BLaER1 (cell line): ENCODE measurements around the gene GCHFR.

Experiments
- H3K27ac ChIP-seq: shearing (Covaris generic); formaldehyde crosslinking; 2 replicates; pipeline ENCODE4 v1.8.1; 2022
- H3K27me3 ChIP-seq: shearing (Covaris generic); formaldehyde crosslinking; 2 replicates; pipeline ENCODE4 v1.8.1; 2022
- H3K36me3 ChIP-seq: shearing (Covaris generic); formaldehyde crosslinking; 2 replicates; pipeline ENCODE4 v1.8.1; 2022
- H3K4me1 ChIP-seq: shearing (Covaris generic); formaldehyde crosslinking; 2 replicates; pipeline ENCODE4 v1.8.1; 2022
- H3K4me2 ChIP-seq: shearing (Covaris generic); formaldehyde crosslinking; 2 replicates; pipeline ENCODE4 v1.8.1; 2022
- H3K4me3 ChIP-seq: shearing (Covaris generic); formaldehyde crosslinking; 2 replicates; pipeline ENCODE4 v1.8.1; 2022
- H3K9ac ChIP-seq: shearing (Covaris generic); formaldehyde crosslinking; 2 replicates; pipeline ENCODE4 v1.8.1; 2022
- H3K9me3 ChIP-seq: shearing (Covaris generic); formaldehyde crosslinking; 2 replicates; pipeline ENCODE4 v1.8.1; 2022
- H4K20me1 ChIP-seq: shearing (Covaris generic); formaldehyde crosslinking; 2 replicates; pipeline ENCODE4 v1.8.1; 2022
- Cebpa-rat ChIP-seq: shearing (Covaris generic); IDR thresholded peaks from 2 replicates; pipeline ENCODE4 v1.8.1; 2022

The GCHFR gene

GRCh38 chr15:40772014-40772413 is 8.1 kb downstream of the GCHFR start:
- Histone ChIP-seq H3K9me3 (no peaks in the 10 kb centered on the region), H3K27ac (peak overlapping the region; percentile 95; the same call in 1 of the 2 replicates), H3K9ac (peak overlapping the region; percentile 43; the same call in 1 of the 2 replicates), H3K36me3 (peaks cover 41% of the 10 kb centered on the region), H4K20me1 (peaks cover 53% of the 10 kb centered on the region; the same call in 1 of the 2 replicates), H3K4me3 (no peak overlapping the region), H3K4me1 (peaks cover 90% of the 10 kb centered on the region), H3K27me3 (no peaks in the 10 kb centered on the region), H3K4me2 (peak overlapping the region; percentile 99)
- no peak for TF ChIP-seq Cebpa-rat

- peak overlapping the region; percentile 99 for H3K4me2 ChIP-seq
- no peaks in the 10 kb centered on the region for H3K9me3 ChIP-seq
- H4K20me1 ChIP-seq: peaks cover 40% of the 10 kb centered on the region; the same call in 1 of the 2 replicates
- H3K4me3 ChIP-seq: no peak overlapping the region
- no peaks in the 10 kb centered on the region for H3K27me3 ChIP-seq
- H3K27ac ChIP-seq: peak overlapping the region; percentile 6; the same call in 1 of the 2 replicates
- H3K9ac ChIP-seq: no peak overlapping the region
- peaks cover 55% of the 10 kb centered on the region for H3K36me3 ChIP-seq
- H3K4me1 ChIP-seq: peaks cover 77% of the 10 kb centered on the region
- no peak for TF ChIP-seq Cebpa-rat
These were observed 9.6 kb downstream of the GCHFR start for GRCh38 chr15:40773496-40773895.

- peaks cover 73% of the 10 kb centered on the region for H3K4me1 ChIP-seq
- no peak overlapping the region for H3K4me3 ChIP-seq
- no peak overlapping the region for H3K4me2 ChIP-seq
- H3K36me3 ChIP-seq: peaks cover 59% of the 10 kb centered on the region
- H3K9me3 ChIP-seq: no peaks in the 10 kb centered on the region
- peak overlapping the region; percentile 18; the same call in 1 of the 2 replicates for H3K27ac ChIP-seq
- no peak overlapping the region for H3K9ac ChIP-seq
- peaks cover 38% of the 10 kb centered on the region; the same call in 1 of the 2 replicates for H4K20me1 ChIP-seq
- no peaks in the 10 kb centered on the region for H3K27me3 ChIP-seq
- TF ChIP-seq Cebpa-rat: no peak
These were observed 10.0 kb downstream of the GCHFR start for GRCh38 chr15:40773902-40774301.

GRCh38 chr15:40775007-40775406 is 11.1 kb downstream of the GCHFR start:
- H3K4me1 ChIP-seq: peaks cover 62% of the 10 kb centered on the region
- no peaks in the 10 kb centered on the region for H3K27me3 ChIP-seq
- H4K20me1 ChIP-seq: peaks cover 27% of the 10 kb centered on the region; the same call in 1 of the 2 replicates
- peak overlapping the region; percentile 10; the same call in 1 of the 2 replicates for H3K9ac ChIP-seq
- H3K27ac ChIP-seq: peak overlapping the region; percentile 30; the same call in 1 of the 2 replicates
- TF ChIP-seq Cebpa-rat: no peak
- H3K4me3 ChIP-seq: no peak overlapping the region
- H3K36me3 ChIP-seq: peaks cover 70% of the 10 kb centered on the region
- no peaks in the 10 kb centered on the region for H3K9me3 ChIP-seq
- peak overlapping the region; percentile 51 for H3K4me2 ChIP-seq

- no peaks in the 10 kb centered on the region for H3K27me3 ChIP-seq
- no peaks in the 10 kb centered on the region for H3K9me3 ChIP-seq
- peaks cover 18% of the 10 kb centered on the region; the same call in 1 of the 2 replicates for H4K20me1 ChIP-seq
- H3K4me1 ChIP-seq: peaks cover 53% of the 10 kb centered on the region
- peak overlapping the region; percentile 10; the same call in 1 of the 2 replicates for H3K9ac ChIP-seq
- H3K36me3 ChIP-seq: peaks cover 73% of the 10 kb centered on the region
- H3K4me2 ChIP-seq: peak overlapping the region; percentile 51
- no peak for TF ChIP-seq Cebpa-rat
- peak overlapping the region; percentile 30; the same call in 1 of the 2 replicates for H3K27ac ChIP-seq
- no peak overlapping the region for H3K4me3 ChIP-seq
These were observed 12.1 kb downstream of the GCHFR start for GRCh38 chr15:40775740-40776536.

GRCh38 chr15:40776537-40777141 is 12.8 kb downstream of the GCHFR start:
- peak overlapping the region; percentile 17; the same call in 1 of the 2 replicates for H3K4me2 ChIP-seq
- no peaks in the 10 kb centered on the region for H3K9me3 ChIP-seq

DNA sequence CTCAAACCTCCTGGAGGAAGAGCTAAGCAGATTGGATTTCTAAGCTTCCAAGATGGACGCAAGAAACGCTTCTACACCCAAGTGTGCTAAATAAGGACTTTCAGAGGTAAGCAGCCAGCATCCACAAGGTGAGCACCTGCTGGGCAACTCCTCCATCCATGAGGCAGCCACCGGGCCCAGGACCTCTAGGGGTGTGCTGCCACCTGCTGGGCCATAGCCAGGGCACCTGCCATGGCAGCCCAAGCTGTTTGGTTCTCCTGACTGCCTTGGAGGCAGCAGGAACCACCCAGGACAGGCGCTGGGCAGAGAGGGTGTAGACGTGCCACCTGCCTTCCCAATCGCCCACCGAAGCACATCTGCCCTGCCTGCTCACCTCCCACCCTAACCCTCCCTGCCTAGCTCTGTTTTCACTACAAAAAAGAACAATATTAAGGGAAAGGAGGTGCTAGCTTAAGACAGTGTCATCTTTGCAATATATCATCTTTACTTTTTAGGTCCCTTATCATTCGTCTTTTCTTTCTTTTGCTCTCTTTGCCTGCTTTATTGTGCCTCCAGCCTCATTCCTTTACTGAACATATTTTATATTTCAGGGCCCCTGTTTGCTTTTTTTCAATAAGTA is 18.9 kb downstream of the GCHFR start:
- TF ChIP-seq Cebpa-rat: no peak
- Histone ChIP-seq H4K20me1 (peaks cover 47% of the 10 kb centered on the region), H3K4me2 (no peak overlapping the region), H3K27ac (no peak overlapping the region), H3K9ac (no peak overlapping the region), H3K27me3 (no peaks in the 10 kb centered on the region), H3K4me1 (peaks cover 17% of the 10 kb centered on the region), H3K9me3 (no peaks in the 10 kb centered on the region), H3K36me3 (peaks cover 31% of the 10 kb centered on the region), H3K4me3 (no peak overlapping the region)

More at GRCh38 chr15:40776537-40777141, 12.8 kb downstream of the GCHFR start:
- TF ChIP-seq Cebpa-rat: no peak
- Histone ChIP-seq H3K27ac (no peak overlapping the region), H3K36me3 (peaks cover 73% of the 10 kb centered on the region), H3K4me3 (no peak overlapping the region), H3K27me3 (no peaks in the 10 kb centered on the region), H3K9ac (no peak overlapping the region), H4K20me1 (peaks cover 11% of the 10 kb centered on the region; the same call in 1 of the 2 replicates), H3K4me1 (peaks cover 46% of the 10 kb centered on the region)

DNA sequence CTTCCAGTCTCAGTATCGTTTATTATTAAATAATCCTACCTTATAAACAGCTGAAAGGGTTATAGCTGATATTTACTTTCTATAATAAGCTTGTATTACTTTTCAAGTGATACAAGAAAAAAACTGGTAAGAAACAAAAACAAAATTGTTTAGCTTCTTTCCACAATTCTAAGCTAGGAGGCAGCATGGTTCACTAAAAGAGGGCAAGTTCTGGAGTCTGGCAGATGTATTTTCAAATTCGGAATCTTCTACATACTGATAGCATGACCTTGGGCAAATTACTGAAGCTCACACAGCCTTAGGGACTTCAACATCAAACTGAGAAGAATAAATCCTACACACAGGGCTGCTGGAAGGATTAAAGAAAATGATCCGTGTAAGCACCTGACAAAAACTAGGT is 21.3 kb downstream of the GCHFR start:
- no peak for TF ChIP-seq Cebpa-rat
- H3K27ac ChIP-seq: no peak overlapping the region

GRCh38 chr15:40785814-40786213 is 21.9 kb downstream of the GCHFR start:
- Histone ChIP-seq H3K9me3 (no peaks in the 10 kb centered on the region), H4K20me1 (peaks cover 62% of the 10 kb centered on the region), H3K36me3 (peaks cover 10% of the 10 kb centered on the region; the same call in 1 of the 2 replicates), H3K27me3 (no peaks in the 10 kb centered on the region), H3K9ac (no peak overlapping the region), H3K4me2 (no peak overlapping the region), H3K4me3 (no peak overlapping the region), H3K4me1 (peaks cover 37% of the 10 kb centered on the region), H3K27ac (no peak overlapping the region)
- no peak for TF ChIP-seq Cebpa-rat

More for the DNA sequence above, 21.3 kb downstream of the GCHFR start:
- Histone ChIP-seq H3K4me2 (no peak overlapping the region), H3K4me1 (peaks cover 37% of the 10 kb centered on the region), H3K27me3 (no peaks in the 10 kb centered on the region), H3K9ac (no peak overlapping the region), H3K4me3 (no peak overlapping the region), H4K20me1 (peaks cover 62% of the 10 kb centered on the region), H3K9me3 (no peaks in the 10 kb centered on the region), H3K36me3 (peaks cover 6% of the 10 kb centered on the region)
